A673 (cell line): ENCODE measurements around the gene MRPL54. TPM values are rescaled to one million over a fixed set of nuclear protein-coding genes. Genes with fewer than 3 reads are reported as not detected.

Experiments used
- BruUV-seq: library from RNA; stranded (reverse); fragments of 400-500 nt; replicated peaks from 2 replicates; lab custom pipeline; 2021; lab: Mats Ljungman, UMichigan
- CTCF ChIA-PET: fragments of 300-600 bp; sonication (Branson Sonifier 250); formaldehyde crosslinking; loops from one replicate; lab custom pipeline; 2022; ENCODE audit warnings: antibody characterized with exemption; lab: Charles Lee
- POLR2A ChIA-PET: fragments of 300-600 bp; sonication (Branson Sonifier 250); formaldehyde crosslinking; loops from one replicate; lab custom pipeline; 2022; ENCODE audit warnings: antibody characterized with exemption; ENCODE audit not compliant: low non-redundant PET; lab: Charles Lee
- DNase-seq: peaks from one replicate; pipeline ENCODE4 v3.0.0-alpha.2; 2015; ENCODE audit warnings: low spot score
- H3K27ac ChIP-seq: fragments of 200-600 bp; sonication (generic); 2 replicates; pipeline ENCODE4 v1.5.1; 2016; ENCODE audit warnings: mixed run types, low read depth, mild to moderate bottlenecking, mixed read lengths, antibody characterized with exemption, low read length; ENCODE audit not compliant: poor library complexity, severe bottlenecking
- H3K27me3 ChIP-seq: fragments of 200-600 bp; sonication (generic); replicated peaks from 2 replicates; pipeline ENCODE4 v1.6.1; 2017; ENCODE audit warnings: mixed run types, low read depth, mild to moderate bottlenecking, mixed read lengths, antibody characterized with exemption, low read length; ENCODE audit not compliant: insufficient read depth, poor library complexity
- H3K36me3 ChIP-seq: fragments of 200-600 bp; sonication (generic); 2 replicates; pipeline ENCODE4 v1.6.1; 2016; ENCODE audit warnings: mixed run types, mild to moderate bottlenecking, mixed read lengths, antibody characterized with exemption, low read length; ENCODE audit not compliant: insufficient read depth, poor library complexity, severe bottlenecking
- H3K4me1 ChIP-seq: fragments of 200-600 bp; sonication (generic); 2 replicates; pipeline ENCODE4 v1.6.1; 2017; ENCODE audit warnings: mixed run types, mild to moderate bottlenecking, mixed read lengths, antibody characterized with exemption, low read length; ENCODE audit not compliant: insufficient read depth, poor library complexity, severe bottlenecking
- H3K4me3 ChIP-seq: fragments of 200-600 bp; sonication (generic); 2 replicates; pipeline ENCODE4 v1.5.1; 2016; ENCODE audit warnings: low read depth, mixed run types, mild to moderate bottlenecking, mixed read lengths, low read length; ENCODE audit not compliant: poor library complexity, severe bottlenecking
- H3K9me3 ChIP-seq: fragments of 200-600 bp; sonication (generic); 2 replicates; pipeline ENCODE4 v1.6.1; 2016; ENCODE audit warnings: mixed run types, low read depth, mild to moderate bottlenecking, mixed read lengths, antibody characterized with exemption, low read length; ENCODE audit not compliant: poor library complexity, severe bottlenecking
- CTCF ChIP-seq: fragments of 300-800, 200-600 bp; sonication (generic); conservative IDR thresholded peaks from 2 replicates; pipeline ENCODE4 v1.5.1; 2017; ENCODE audit warnings: low read depth, mild to moderate bottlenecking, antibody characterized with exemption, low read length, moderate library complexity, mixed read lengths
- EZH2 ChIP-seq: fragments of 200-600 bp; sonication (generic); IDR thresholded peaks from 2 replicates; pipeline ENCODE4 v1.6.1; 2017; ENCODE audit warnings: borderline replicate concordance, low read depth, mild to moderate bottlenecking, mixed read lengths, antibody characterized with exemption, low read length; ENCODE audit not compliant: poor library complexity, severe bottlenecking
- intact Hi-C: fragments of 100-400 bp; cut with micrococcal nuclease; formaldehyde crosslinking; loops from one replicate; pipeline ENCODE4 v1.10.0; 2022; ENCODE audit not compliant: unreplicated experiment
- total RNA-seq: library from RNA; stranded (reverse); gene quantifications from 2 replicates; pipeline ENCODE4 v1.2.3, GENCODE V29; 2021

MRPL54 gene
- total RNA-seq, 1 experiment from 2014 or later = 51.3 TPM

- H3K9me3 ChIP-seq = no peaks in the 10 kb centered on the region
- DNase-seq = no peak
- TF ChIP-seq EZH2 (no peak), CTCF (no peak)
- BruUV-seq = no TSS peak
- no peak overlapping the region for H3K4me3 ChIP-seq
- intact Hi-C loops = no loop called here
- POLR2A ChIA-PET = no interaction called here
- peaks cover 11% of the 10 kb centered on the region for H3K36me3 ChIP-seq
- no peak overlapping the region for H3K27ac ChIP-seq
- CTCF ChIA-PET = interaction anchor here (0.7 kb wide), 1 partner anchor 40 kb away, joined by 7 read pairs; no protein-coding TSS in a partner anchor
- no peaks in the 10 kb centered on the region for H3K4me1 ChIP-seq
- no peaks in the 10 kb centered on the region for H3K27me3 ChIP-seq
Measured at GRCh38 chr19:3748965-3749364, 13.5 kb upstream of the MRPL54 start.

- Histone ChIP-seq H3K9me3 (no peaks in the 10 kb centered on the region), H3K4me3 (no peak overlapping the region), H3K4me1 (no peaks in the 10 kb centered on the region), H3K27me3 (no peaks in the 10 kb centered on the region), H3K27ac (no peak overlapping the region), H3K36me3 (peaks cover 11% of the 10 kb centered on the region)
- ChIA-PET POLR2A (no interaction called here), CTCF (no interaction called here)
- TF ChIP-seq CTCF (no peak), EZH2 (no peak)
- BruUV-seq = no TSS peak
- intact Hi-C loops = no loop called here
- no peak for DNase-seq
Measured at GRCh38 chr19:3750211-3750610, 12.3 kb upstream of the MRPL54 start.

- H3K36me3 ChIP-seq = peaks cover 11% of the 10 kb centered on the region
- no peaks in the 10 kb centered on the region for H3K9me3 ChIP-seq
- no TSS peak for BruUV-seq
- POLR2A ChIA-PET = no interaction called here
- CTCF ChIA-PET = no interaction called here
- no peak overlapping the region for H3K27ac ChIP-seq
- H3K4me1 ChIP-seq = no peaks in the 10 kb centered on the region
- DNase-seq = no peak
- no peak overlapping the region for H3K4me3 ChIP-seq
- TF ChIP-seq CTCF (no peak), EZH2 (no peak)
- no peaks in the 10 kb centered on the region for H3K27me3 ChIP-seq
- intact Hi-C loops = no loop called here
Measured at GRCh38 chr19:3751236-3751635, 11.2 kb upstream of the MRPL54 start.
